NCI-H2081 (cell line): ENCODE results near the gene CHD8.
A peak's percentile ranks its signal among the peaks of the same experiment; 100 is the strongest.
"Not testable (repeated sequence)": the region's sequence is repeated elsewhere in the genome, so short reads cannot be mapped to it uniquely, and the experiment has no call there.

Experiments
- DNase-seq, 2 experiments: peaks; one replicate each; lab custom pipeline; 2025; lab: John Stamatoyannopoulos, UW

CHD8 gene, protein sequence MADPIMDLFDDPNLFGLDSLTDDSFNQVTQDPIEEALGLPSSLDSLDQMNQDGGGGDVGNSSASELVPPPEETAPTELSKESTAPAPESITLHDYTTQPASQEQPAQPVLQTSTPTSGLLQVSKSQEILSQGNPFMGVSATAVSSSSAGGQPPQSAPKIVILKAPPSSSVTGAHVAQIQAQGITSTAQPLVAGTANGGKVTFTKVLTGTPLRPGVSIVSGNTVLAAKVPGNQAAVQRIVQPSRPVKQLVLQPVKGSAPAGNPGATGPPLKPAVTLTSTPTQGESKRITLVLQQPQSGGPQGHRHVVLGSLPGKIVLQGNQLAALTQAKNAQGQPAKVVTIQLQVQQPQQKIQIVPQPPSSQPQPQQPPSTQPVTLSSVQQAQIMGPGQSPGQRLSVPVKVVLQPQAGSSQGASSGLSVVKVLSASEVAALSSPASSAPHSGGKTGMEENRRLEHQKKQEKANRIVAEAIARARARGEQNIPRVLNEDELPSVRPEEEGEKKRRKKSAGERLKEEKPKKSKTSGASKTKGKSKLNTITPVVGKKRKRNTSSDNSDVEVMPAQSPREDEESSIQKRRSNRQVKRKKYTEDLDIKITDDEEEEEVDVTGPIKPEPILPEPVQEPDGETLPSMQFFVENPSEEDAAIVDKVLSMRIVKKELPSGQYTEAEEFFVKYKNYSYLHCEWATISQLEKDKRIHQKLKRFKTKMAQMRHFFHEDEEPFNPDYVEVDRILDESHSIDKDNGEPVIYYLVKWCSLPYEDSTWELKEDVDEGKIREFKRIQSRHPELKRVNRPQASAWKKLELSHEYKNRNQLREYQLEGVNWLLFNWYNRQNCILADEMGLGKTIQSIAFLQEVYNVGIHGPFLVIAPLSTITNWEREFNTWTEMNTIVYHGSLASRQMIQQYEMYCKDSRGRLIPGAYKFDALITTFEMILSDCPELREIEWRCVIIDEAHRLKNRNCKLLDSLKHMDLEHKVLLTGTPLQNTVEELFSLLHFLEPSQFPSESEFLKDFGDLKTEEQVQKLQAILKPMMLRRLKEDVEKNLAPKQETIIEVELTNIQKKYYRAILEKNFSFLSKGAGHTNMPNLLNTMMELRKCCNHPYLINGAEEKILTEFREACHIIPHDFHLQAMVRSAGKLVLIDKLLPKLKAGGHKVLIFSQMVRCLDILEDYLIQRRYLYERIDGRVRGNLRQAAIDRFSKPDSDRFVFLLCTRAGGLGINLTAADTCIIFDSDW (N-terminal part only)

DNA sequence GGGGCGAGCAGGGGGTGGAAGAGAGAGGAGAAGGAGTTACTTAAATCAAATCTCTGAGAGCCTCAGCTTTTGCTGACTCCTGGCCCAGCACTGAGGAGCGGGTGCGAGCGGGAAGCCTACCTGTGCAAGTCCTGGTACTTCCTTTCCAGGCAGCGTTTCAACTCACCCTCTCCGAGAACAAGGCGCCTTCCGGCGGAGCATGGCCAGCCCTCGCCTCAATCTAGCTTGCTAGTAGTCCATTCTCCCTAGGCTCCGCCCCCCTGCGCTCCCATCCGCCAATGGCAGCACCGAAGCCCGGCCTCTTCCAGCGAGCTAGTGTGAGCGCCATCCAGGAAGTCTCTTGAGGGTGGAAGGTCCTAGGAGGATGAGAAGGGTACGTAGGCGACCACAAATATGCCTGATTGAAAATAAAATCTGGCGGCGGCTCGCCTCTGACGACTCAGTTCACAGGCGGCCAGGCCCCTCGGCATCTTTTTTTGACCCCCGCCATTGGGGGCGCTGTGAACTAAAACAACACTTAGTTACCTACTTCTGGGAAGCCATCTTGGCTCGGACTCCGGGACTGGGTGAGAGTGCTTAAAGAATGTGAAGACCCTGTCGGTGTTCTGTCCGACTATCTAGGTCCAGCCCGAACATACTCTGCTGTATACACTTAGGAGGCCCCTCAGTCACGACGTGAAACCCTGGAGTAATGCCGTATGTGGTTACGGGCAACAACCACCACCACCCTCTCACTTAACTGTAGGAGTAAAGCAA, at the start of gene CHD8:
Gene CHD8 (minus strand): TSS at position 212 of the 756 bp plus-strand sequence. CDS start 24,480 bp downstream, outside the sequence.
- DNase-seq = peak; percentile 99 to 100

DNA sequence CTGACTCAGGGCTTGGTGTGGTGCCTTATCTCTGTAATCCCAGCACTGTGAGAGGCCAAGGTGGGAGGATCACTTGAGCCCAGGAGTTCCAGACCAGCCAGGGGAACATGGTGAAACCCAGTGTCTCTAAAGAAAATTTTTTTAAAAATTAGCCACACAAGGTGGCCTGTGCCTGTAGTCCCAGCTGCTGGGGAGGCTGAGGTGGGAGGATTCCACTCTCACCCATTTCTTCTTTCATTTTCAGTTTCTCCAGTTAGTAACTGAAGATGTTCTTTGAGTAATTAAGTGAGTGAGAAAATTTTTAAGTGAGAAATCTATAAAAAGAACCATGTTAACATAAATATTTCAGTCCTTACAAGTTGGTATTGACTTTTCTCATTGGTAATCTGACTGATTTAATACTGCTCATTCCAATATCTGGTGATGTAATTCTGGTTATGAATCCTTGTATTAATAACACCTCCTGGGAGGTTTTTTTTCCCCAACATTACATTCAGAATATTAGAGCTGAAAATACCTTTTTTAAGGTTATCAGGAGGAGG, 49.2 kb upstream of the CHD8 start:
- no peak for DNase-seq

DNA sequence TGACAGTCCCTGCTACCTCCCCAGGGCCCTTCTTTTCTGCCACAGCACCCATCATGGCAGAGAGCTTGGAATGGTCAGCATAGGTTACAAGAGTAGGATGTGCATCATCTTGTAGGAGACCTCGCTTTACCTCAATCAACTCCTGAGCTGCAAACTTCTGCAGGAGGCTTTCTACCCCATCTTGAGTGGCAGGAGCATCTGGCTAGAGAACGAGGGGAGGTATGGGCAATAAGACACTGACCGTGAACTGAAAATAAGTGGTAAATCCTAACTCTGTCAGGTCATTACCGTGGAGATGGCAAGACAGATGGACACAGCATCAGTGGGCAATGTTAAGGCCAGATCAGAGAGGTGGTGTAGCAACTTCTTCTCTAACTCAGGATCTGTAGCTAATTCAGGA, 47.5 kb upstream of the CHD8 start:
- no peak for DNase-seq

DNA sequence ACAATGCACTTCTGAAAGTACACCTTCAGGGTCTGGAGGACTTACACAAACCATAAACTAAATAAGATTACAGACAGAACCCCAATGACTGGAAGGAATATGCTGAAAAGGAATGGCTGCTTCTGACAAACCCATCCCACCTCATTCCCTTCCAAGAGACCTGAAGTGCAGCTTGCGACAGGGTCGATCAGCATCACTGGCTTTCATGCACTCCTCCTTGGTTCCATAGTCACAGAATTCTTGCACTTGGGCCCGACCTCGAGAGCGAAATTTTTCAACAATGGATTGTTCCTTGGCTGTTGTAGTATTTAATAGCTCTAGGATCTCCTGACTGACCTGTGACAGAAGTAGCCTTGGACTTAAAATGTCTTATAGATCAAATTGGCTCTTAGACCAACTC, 45.6 kb upstream of the CHD8 start:
- no peak for DNase-seq

DNA sequence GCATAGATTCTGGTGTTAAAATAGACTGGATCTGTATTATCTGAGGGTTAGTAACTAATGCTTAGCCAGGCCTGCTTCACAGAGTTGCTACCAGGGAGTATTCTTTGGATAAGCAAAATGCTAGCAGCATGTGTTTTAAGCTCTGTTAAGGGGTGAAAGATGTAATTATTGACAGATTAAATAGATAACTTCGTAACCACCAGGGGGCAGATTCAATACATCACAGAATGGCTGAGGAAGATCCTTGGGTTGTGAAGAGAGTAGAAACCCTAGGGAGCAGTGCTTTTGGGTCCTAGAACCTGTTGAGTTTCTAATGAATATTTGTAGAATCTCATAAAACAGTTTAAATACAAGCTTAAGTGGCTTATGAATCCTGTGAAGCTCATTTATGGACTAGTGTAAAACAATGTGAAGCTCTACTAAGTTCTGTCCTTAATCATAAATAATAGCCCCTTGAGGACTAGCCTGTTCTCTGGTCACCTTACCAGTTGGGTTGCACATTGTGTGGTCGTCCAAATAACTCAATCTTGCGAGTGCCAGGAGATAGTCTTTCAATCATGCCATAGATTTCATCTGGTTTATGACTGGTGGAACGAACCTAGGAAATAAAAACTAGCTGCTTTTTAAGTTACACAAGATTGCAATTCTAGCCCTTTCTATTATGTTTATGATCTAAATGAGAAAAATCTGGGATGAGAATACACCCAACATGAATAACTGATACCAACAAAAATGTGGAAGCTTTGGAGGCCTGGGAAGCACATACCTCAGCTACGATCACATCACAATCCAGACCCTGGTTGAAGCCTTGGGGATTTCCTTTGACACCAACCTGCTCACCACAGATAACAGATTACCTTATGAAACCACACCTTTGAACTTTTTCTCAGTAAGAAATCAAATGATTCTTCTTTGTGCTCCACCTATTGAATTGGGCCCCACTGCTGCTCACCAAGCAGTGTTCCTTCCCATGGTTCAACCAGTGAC, 42.9 kb upstream of the CHD8 start:
- peak; percentile 36 to 46 for DNase-seq

DNA sequence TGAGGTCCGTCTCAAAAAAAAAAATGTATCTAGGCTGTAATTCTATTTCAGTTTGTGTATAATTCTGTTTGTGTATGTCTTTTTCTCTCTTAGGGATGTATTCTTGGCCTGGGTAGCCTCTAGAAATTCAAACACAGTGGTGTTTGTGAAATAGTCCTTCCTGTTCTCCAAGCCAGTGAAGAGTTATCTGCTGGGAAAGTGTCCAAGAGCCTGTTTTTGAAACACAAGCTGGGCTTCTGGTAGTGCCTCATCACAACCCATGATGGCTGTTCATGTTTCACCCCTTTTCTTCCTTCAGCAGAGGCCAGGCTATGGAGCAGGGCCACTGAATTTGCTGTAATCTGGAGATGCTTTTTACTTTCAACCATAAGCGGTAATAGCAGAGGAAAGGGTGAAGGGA, 40.5 kb upstream of the CHD8 start:
- no peak for DNase-seq

DNA sequence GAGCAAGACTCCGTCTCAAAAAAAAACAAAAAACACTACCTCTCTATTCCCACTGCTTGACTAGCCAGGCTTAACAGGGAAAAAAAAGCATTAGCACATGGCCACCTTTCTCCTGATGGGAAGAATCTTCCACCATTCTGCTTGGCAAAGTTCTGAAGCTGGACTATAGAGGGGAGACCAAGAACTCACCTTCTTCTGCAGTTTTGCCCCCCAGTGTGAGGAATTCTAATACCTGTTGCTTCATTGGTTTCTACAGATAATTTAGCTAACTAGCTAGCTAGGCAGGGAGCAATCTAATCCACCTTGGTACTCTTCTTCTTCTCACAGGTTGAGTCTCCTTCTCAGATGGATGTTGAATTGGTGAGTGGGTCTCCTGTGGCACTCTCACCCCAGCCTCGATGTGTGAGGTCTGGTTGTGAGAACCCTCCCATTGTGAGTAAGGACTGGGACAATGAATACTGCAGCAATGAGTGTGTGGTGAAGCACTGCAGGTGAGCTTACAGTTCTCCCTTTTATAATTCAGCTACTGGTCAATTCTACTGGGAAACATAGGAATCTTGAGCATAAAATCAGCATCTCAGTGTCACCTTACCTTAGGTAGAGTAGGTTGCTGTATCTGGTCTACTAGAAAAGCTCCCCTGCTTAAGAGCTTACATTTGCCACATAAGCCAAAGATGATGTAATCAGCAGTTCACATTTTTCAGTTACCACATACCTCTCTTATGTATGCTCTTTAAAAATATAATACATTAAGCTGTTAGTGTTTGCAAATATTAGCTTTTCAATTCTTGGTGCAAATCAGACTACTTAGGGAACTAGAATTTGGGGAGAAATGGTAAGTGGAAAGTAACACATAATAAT, 39.2 kb upstream of the CHD8 start:
- DNase-seq = no peak

DNA sequence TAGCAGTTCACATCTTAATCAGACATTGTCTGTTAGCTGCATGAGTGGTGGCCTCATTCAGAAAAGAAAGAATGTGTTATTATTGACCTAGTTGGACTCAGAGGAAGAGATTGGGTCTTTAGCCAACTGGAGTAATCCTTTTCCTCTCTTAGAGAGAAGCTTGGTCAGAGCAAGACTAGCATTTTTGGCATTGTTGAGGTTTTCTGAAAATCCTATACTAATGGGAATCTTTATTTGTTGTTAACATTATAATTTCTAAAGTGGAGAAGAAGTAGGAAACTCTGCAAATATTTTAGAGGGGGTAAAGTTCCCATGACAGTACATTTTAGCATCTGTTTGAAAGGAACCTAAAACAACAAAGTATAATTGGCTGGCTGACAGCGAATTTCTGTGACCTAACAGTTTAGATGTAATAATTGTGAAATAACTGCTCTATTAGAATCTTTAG, 30.7 kb upstream of the CHD8 start:
- DNase-seq = no peak

DNA sequence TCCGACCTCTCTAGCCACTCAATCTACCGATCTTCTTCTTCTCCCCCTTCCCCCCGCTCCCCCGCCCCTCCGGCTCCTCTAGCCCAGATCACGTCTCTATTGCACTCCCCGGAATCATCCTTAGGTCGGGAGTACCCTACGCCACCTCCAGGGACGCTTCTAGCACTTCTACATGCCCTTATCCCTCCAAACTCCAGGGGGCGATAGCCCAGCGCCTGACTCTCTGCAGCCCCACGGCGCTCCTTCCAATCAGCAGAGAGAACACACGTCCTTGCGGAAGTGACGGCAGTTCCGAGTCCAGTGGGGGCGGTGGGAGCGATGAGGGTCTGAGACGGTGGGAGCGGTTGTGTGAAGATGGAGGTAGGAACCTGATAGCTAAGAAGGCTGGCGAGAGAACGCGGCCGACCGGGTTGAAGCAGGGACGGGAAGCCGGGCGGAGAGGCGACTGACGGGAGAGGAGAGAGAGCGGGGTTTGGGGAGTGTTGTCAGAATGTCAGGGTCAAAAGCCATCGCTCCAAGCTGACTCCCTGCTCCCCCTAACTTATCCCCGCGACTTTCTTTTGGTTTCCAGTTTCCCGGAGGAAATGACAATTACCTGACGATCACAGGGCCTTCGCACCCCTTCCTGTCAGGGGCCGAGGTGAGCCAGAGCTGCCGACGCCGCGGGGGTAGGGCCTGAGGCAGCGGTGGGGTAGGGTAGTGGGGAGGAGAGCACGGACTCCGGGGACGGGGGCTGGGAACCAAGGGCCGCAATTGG, 21.2 kb upstream of the CHD8 start, which contains the start of the genes RAB2B and TOX4:
Gene RAB2B (minus strand): TSS at position 35 of the 757 bp plus-strand sequence. CDS start 87 bp downstream, outside the sequence.
Gene TOX4 (plus strand): TSS at position 271 of the 757 bp plus-strand sequence. CDS start 84 bp downstream, at position 355.
- peak; percentile 98 for DNase-seq

DNA sequence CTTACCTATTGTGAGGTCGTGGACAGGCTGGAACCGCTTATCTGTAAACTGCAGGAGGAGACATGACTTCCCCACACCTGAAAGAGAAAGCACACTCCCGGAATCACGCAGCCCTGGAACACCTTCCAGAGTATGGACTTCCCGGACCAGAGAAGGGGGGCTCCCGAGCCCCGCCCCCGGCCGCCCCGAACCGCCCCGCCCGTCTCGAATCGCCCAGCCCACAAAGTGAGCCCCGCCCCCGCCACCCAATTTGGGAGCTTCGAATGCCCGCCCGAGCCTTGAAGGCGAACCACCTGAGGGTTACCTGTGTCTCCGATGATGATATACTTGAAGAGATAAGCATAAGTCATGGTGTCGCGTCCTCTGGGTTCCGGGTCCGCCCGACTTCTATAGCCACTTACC, 20.6 kb upstream of the CHD8 start:
- DNase-seq = peak; percentile 81 to 82

DNA sequence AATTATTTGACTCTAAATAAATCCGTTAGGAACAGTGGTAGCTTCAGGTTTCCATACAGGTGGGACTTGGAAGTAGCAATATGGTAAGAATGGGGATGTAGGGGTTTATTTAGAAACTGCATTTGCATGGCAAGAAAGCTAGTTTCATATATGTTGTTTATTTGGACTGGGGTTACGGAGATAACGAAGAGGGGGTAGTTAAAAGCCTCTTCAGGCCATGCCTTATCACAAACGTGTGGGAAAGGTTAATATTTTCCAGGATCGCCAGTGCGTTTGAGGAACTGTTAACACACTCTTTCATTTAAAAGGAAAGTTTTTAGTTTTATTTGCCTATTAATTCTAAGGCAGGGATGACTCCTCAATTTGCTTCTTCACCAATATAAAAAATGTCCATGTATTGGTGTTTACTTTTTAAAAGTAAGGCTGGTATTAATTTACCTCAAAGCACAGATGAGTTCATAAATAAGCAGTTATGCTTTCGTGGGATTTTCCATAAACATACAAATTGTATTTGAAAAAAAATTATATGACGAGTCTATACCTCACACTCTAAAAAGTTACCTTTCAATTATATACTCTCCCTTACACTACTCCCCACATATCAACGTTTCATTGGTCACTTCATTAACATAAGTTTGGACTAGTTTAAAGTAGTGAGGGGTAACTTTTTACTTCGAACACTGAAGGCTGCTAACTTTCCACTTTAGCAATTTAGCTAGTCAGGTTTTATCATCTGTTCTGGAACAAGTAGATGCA, 20.0 kb upstream of the CHD8 start:
- no peak for DNase-seq

DNA sequence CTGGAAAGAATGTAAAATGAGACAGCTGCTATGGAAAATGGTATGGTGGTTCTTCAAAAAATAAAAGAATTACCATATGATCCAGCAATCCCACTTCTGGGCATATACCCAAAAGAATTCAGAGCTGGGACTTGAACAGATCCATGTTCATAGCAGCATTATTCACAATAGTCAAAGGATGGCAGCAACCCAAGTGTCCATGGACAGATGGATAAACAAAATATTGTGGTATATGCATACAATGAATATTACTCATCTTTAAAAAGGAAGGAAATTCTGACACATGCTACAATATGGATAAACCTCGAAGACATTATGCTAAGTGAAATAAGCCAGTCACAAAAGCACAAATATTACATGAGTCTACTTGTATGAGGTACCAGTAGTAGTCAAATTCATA, 11.7 kb upstream of the CHD8 start:
- DNase-seq = no peak

DNA sequence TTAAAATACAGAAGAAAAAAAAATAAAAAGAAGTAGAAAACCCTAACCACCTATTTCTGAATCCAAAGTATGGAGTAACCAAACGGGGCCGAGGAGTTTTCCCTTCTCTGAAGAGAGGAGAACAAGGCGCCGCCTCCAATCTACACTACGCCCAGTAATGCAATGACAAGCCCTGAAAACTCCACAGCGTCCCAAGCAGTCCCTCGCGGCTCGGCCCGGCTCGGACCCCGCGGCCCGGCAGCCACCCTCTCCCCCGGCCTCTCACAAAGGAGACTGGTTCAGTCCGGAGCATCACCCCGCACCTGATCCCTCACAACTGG, 371 bp downstream of the CHD8 start:
- DNase-seq = no peak

DNA sequence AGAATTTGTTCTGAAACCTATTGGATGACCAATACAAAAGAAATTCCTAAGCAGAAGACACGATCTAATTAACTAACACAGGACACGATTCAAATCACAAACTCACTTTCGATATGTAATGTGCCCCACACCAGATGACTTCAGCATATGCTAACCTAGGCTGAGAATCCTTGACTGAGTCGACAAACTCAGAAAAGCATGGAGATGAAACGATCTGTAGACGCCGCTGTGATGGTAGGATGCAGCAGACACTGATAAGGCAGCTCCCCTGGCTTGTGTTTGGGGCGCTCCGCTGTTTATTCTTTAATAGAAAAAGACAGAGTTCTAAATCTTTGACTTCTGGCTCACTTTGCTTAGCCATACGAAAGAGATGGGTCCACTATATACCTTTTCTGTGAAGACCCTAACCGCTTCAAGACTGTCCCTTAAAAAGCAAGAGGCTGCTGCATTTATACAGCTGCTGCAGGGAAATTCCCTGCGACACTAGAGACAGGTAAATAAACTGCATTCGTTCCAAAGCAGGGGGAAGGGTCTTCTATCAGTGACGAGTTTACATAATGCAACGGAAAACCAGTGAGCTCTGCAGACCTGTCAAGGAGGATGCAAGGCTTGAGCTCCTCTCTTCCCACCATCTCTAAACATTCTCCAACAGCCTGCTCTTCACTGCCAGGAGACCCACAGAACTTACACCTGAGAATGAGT, 929 bp downstream of the CHD8 start:
- peak in 1 of 2 experiments; percentile 7 for DNase-seq

DNA sequence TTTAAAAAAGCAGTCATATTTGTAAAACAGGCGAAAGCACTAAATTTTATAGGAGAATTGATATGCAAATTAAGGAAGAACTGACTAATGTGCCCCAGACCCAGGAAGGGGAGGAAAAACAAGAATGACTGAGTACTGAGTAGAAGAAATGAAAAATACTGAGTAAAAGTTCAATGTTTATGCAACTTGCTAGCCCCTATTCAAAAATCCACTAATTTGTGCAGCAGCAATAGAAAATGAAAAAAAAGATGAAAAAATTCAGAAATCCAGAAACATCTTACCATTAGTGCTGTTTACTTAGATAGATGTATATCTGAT, 6.1 kb downstream of the CHD8 start:
- no peak for DNase-seq

DNA sequence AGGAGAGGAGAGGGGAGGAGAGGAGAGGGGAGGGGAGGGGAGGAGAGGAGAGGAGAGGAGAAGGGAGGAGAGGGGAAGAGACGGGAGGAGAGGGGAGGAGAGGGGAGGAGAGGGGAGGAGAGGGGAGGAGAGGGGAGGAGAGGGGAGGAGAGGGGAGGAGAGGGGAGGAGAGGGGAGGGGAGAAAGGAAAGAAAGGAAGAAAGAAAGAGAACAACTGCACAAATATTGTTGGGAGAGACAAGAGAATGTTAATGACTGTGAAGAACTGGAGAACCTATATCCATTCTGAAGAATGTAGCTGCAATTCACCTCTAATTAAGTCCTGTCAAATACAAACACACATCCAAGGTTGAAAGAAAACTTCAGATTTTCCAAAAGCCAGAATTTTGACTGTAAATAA, 13.3 kb downstream of the CHD8 start:
- DNase-seq = not testable (repeated sequence)

DNA sequence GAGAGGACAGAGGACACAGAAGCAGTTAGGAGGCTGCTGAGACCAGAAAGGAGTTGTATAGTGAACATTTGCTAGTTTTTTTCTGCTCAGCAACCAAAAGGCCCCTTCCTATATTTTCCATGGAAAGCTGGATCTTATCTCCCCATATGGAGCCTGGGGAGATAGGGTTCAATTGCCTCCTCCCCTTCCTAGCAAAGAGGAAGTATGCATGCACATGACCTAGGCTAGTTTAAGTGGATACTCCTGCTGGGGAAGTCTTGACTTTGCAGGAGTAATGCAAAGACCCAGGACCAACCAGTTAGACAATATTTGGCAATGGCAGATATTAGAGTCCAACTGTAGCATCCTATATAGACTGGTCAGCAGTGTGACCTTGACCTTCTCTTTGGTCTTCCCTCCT, 15.1 kb downstream of the CHD8 start:
- no peak for DNase-seq
